CD4-positive, alpha-beta memory T cell (primary cell): ENCODE results near the gene F11R. TPM values are rescaled to one million over a fixed set of nuclear protein-coding genes. Genes with fewer than 3 reads are reported as not detected.
"Not testable (repeated sequence)": the region's sequence is repeated elsewhere in the genome, so short reads cannot be mapped to it uniquely, and the experiment has no call there.

Experiments used
- CTCF ChIA-PET: fragments of 350-600 bp; sonication (Branson Sonifier 250); formaldehyde crosslinking; loops from one replicate; lab custom pipeline; 2021; ENCODE audit warnings: inconsistent platforms; ENCODE audit not compliant: partially characterized antibody; lab: Charles Lee
- POLR2A ChIA-PET: fragments of 350-600 bp; sonication (Branson Sonifier 250); formaldehyde crosslinking; loops from one replicate; lab custom pipeline; 2021; ENCODE audit not compliant: partially characterized antibody; lab: Charles Lee
- DNase-seq, 5 donors: peaks; one replicate each; pipeline versions ENCODE4 v3.0.0 to v3.0.0-alpha.2; 2020 to 2022; ENCODE audit warnings: mixed read lengths in 1 of 5
- H3K27ac ChIP-seq: one replicate; pipeline ENCODE4 v1.7.0; 2013; ENCODE audit warnings: low read depth, low read length
- H3K27me3 ChIP-seq: 2 replicates; pipeline ENCODE4 v1.7.0; 2013; ENCODE audit warnings: mild to moderate bottlenecking, low read length, moderate library complexity; ENCODE audit not compliant: insufficient read depth
- H3K36me3 ChIP-seq: 2 replicates; pipeline ENCODE4 v1.7.0; 2013; ENCODE audit warnings: mild to moderate bottlenecking, low read length, moderate library complexity; ENCODE audit not compliant: insufficient read depth
- H3K4me1 ChIP-seq: 2 replicates; pipeline ENCODE4 v1.7.0; 2013; ENCODE audit warnings: mild to moderate bottlenecking, low read length, moderate library complexity; ENCODE audit not compliant: insufficient read depth
- H3K4me3 ChIP-seq, 2 donors: one replicate each; pipeline ENCODE4 v1.7.0; 2013; ENCODE audit warnings: low read length in 2 of 2, mild to moderate bottlenecking in 1 of 2
- H3K9me3 ChIP-seq, 2 donors: one replicate each; pipeline ENCODE4 v1.7.0; 2013; ENCODE audit warnings: low read length in 2 of 2, control low read depth in 1 of 2; ENCODE audit not compliant: control insufficient read depth in 1 of 2
- H3K27ac Mint-ChIP-seq, 7 donors: one replicate each; pipeline ENCODE4 v1.8.0; 2020 to 2021; ENCODE audit warnings: mixed read lengths in 7 of 7, mild to moderate bottlenecking in 6 of 7, inconsistent platforms in 3 of 7, moderate library complexity in 3 of 7
- H3K27me3 Mint-ChIP-seq, 2 donors: one replicate each; pipeline ENCODE4 v1.8.0; 2020 to 2021; ENCODE audit warnings: mixed read lengths in 2 of 2
- H3K36me3 Mint-ChIP-seq, 2 donors: one replicate each; pipeline ENCODE4 v1.8.0; 2020 to 2021; ENCODE audit warnings: mixed read lengths in 2 of 2, inconsistent platforms in 1 of 2, mild to moderate bottlenecking in 1 of 2
- H3K4me1 Mint-ChIP-seq, 4 donors: one replicate each; pipeline ENCODE4 v1.8.0; 2020 to 2021; ENCODE audit warnings: mixed read lengths in 4 of 4, mild to moderate bottlenecking in 1 of 4
- H3K4me3 Mint-ChIP-seq, 8 donors: one replicate each; pipeline ENCODE4 v1.8.0; 2020 to 2021; ENCODE audit warnings: mixed read lengths in 8 of 8, mild to moderate bottlenecking in 7 of 8, moderate library complexity in 6 of 8, inconsistent platforms in 3 of 8
- H3K9me3 Mint-ChIP-seq, 8 donors: one replicate each; pipeline ENCODE4 v1.8.0; 2020 to 2021; ENCODE audit warnings: mixed read lengths in 8 of 8, mild to moderate bottlenecking in 5 of 8, inconsistent platforms in 3 of 8, moderate library complexity in 1 of 8
- intact Hi-C: fragments of 100-400 bp; cut with micrococcal nuclease; formaldehyde crosslinking; loops from one replicate; pipeline ENCODE4 v1.15.1; 2023
- polyA plus RNA-seq, 2 donors: library from polyadenylated mRNA; unstranded; fragments of 300-500 nt; fragmentation: Illumina TruSeq; gene quantifications; one replicate each; pipeline ENCODE4 v1.2.3, GENCODE V29; 2021
- total RNA-seq, 2 experiments: library from RNA; stranded (reverse); gene quantifications; one replicate each; pipeline ENCODE4 v1.2.3, GENCODE V29; 2021

Gene F11R
- total and polyA plus RNA-seq, 4 experiments from 2014 or later: 15.9 to 33.2 (median 23.2) TPM

DNA sequence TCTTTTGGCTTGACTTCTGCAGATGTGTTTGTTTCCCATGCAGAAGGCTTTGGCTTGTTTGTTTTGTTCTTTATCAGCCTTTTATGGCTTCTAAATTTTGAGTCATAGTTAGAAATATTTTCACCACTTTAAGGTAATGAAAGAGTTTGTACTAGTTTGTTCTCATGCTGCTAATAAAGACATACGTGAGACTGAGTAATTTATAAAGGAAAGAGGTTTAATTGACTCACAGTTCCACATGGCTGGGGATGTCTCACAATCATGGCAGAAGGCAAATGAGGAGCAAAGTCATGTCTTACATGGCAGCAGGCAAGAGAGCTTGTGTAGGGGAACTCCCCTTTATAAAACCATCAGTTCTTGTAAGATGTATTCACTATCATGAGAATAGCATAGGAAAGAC lies 6.0 kb upstream of the F11R start:
- H3K27me3 Mint-ChIP-seq, H3K27me3 ChIP-seq, H3K9me3 Mint-ChIP-seq, H3K36me3 Mint-ChIP-seq, H3K9me3 ChIP-seq, H3K4me3 ChIP-seq, H3K36me3 ChIP-seq, H3K27ac ChIP-seq, H3K4me3 Mint-ChIP-seq, DNase-seq, intact Hi-C loops, H3K4me1 ChIP-seq: not testable (repeated sequence)
- POLR2A ChIA-PET: interaction anchor here (0.6 to 1.3 kb wide), 3 partner anchors 11 to 18 kb away, joined by 4 to 5 read pairs (median 4); partner anchors contain the start of genes TSTD1 and USF1
- Mint-ChIP-seq H3K4me1 (peaks cover 1 to 12% (median 7%) of the 10 kb centered on the region in 4 donors), H3K27ac (peak overlapping the region in 2 of 7 donors; percentile 1 to 20)
- CTCF ChIA-PET: interaction anchor here (1.3 kb wide), 1 partner anchor 50 kb away, joined by 3 read pairs; no protein-coding TSS in a partner anchor

DNA sequence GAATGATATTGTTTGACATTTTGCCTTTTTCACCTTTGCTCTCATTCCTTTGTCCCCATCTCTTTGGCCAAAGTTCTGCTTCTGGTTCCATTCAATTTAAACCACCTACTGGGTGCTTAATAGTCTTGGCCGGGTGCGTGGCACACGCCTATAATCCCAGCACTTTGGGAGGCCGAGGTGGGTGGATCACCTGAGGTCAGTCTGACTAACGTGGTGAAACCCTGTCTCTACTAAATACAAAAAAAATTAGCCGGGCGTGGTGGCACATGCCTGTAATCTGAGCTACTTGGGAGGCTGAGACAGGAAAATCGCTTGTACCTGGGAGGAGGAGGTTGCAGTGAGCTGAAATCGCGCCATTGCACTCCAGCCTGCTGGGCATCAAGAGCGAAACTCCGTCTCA lies 1.5 kb upstream of the F11R start:
- H3K4me3 ChIP-seq, H3K36me3 ChIP-seq, DNase-seq, H3K9me3 ChIP-seq, H3K27me3 Mint-ChIP-seq, intact Hi-C loops, H3K27ac ChIP-seq, H3K27me3 ChIP-seq, CTCF ChIA-PET, H3K9me3 Mint-ChIP-seq, H3K36me3 Mint-ChIP-seq: not testable (repeated sequence)
- peak overlapping the region in 5 of 7 donors; percentile 41 to 92 (median 83) for H3K27ac Mint-ChIP-seq
- H3K4me3 Mint-ChIP-seq: peak overlapping the region in 4 of 8 donors; percentile 5 to 56 (median 41)
- POLR2A ChIA-PET: interaction anchor here (0.7 to 2.8 kb wide), 7 partner anchors 9 to 111 kb away, joined by 4 to 42 read pairs (median 9); partner anchors contain the start of genes ARHGAP30, DEDD, TSTD1 and USF1
- peaks cover 36% of the 10 kb centered on the region for H3K4me1 ChIP-seq
- peaks cover 21 to 47% (median 33%) of the 10 kb centered on the region in 4 donors for H3K4me1 Mint-ChIP-seq

DNA sequence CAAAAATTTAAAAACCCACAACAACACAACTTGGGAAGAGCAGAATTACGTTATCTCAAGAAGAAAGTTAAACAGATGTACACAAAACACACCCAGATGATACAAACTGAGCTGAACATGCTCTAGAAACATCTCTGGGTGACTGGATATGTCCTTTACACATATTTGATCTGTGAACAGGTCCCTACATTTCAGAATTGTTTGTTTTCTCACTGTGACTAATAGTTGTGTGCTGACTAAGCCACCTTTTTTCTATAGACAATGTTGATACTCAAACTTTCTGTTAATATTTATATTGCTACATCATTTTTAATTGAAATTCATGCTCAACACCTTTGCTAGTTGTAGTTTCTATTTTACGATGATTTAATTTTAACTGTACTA lies 1.0 kb upstream of the F11R start:
- peaks cover 0 to 2% (median 0%) of the 10 kb centered on the region in 8 donors for H3K9me3 Mint-ChIP-seq
- H3K27me3 Mint-ChIP-seq: no peaks in the 10 kb centered on the region
- no peak for DNase-seq
- H3K9me3 ChIP-seq: no peaks in the 10 kb centered on the region
- no peaks in the 10 kb centered on the region for H3K27me3 ChIP-seq
- peak overlapping the region; percentile 46 for H3K27ac ChIP-seq
- CTCF ChIA-PET: interaction anchor here (0.8 to 5.0 kb wide), 5 partner anchors 11 to 169 kb away, joined by 4 to 42 read pairs (median 15); partner anchors contain the start of genes KLHDC9 and TSTD1
- intact Hi-C loops: loop anchor here (1.0 kb wide), 1 partner anchor 16 kb away; the partner anchor contains the start of gene TSTD1
- POLR2A ChIA-PET: interaction anchor here (1.1 to 2.8 kb wide), 11 partner anchors 8 to 155 kb away, joined by 3 to 62 read pairs (median 9); partner anchors contain the start of genes ARHGAP30, B4GALT3, DEDD and KLHDC9
- H3K36me3 Mint-ChIP-seq: peaks cover 0 to 2% of the 10 kb centered on the region in 2 donors
- no peaks in the 10 kb centered on the region for H3K36me3 ChIP-seq
- peak overlapping the region in 5 of 7 donors; percentile 86 to 99 (median 95) for H3K27ac Mint-ChIP-seq
- peaks cover 21 to 52% (median 34%) of the 10 kb centered on the region in 4 donors for H3K4me1 Mint-ChIP-seq
- H3K4me3 Mint-ChIP-seq: peak overlapping the region in 6 of 8 donors; percentile 89 to 97 (median 94)
- no peak overlapping the region for H3K4me3 ChIP-seq
- H3K4me1 ChIP-seq: peaks cover 36% of the 10 kb centered on the region

DNA sequence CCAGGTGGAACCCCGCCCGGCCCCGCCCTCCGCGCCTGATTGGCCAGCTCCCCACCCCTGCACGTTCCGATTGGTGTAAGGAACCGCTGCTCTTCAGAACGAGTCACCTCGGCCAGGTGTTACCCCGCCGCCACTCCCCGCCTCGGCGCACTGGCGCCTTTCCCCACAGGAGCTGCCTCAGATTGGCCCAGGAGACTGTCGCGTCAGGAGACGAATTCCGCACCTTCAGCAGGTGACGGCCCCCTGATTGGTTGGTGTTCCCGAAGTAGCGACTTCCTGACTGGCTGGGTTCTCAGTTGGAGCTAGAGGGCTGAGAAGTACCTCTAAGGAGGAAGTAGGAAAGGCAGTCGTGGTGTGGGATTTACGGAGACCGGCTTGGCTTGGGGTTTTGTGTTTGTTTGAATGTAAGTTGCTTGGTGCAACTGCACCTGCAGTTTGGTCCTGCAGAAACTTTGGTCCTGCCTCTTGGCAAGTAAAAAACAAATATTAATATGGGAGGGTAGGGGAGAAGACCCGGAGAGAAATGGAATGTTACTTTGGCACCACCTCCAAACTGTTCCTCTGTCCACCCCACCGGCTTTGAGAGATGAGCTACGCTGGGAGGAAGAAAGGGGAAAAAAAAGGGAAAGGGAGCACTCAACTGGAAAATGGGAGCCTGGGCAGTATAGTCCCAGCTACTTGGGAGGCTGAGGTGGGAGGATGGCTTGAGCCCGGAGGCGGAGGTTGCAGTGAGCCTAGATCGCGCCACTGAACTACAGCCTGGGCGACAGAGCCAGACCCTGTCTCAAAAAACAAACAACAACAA lies 415 bp upstream of the F11R start:
- Histone ChIP-seq H3K27ac (peak overlapping the region; percentile 72), H3K27me3 (no peaks in the 10 kb centered on the region), H3K4me3 (peak overlapping the region; percentile 40 to 72), H3K9me3 (no peaks in the 10 kb centered on the region), H3K36me3 (no peaks in the 10 kb centered on the region), H3K4me1 (peaks cover 36% of the 10 kb centered on the region)
- Mint-ChIP-seq H3K9me3 (peaks cover 0 to 2% (median 0%) of the 10 kb centered on the region in 8 donors), H3K27ac (peak overlapping the region; percentile 86 to 99 (median 96)), H3K36me3 (no peaks in the 10 kb centered on the region), H3K4me3 (peak overlapping the region; percentile 89 to 97 (median 94)), H3K27me3 (no peaks in the 10 kb centered on the region), H3K4me1 (peaks cover 24 to 58% (median 35%) of the 10 kb centered on the region in 4 donors)
- CTCF ChIA-PET: interaction anchor here (0.8 to 5.0 kb wide), 13 partner anchors 10 to 168 kb away, joined by 3 to 42 read pairs (median 5); partner anchors contain the start of genes KLHDC9, TSTD1 and USF1
- POLR2A ChIA-PET: interaction anchor here (0.6 to 2.8 kb wide), 23 partner anchors 10 to 395 kb away, joined by 3 to 62 read pairs (median 4); partner anchors contain the start of genes ARHGAP30, B4GALT3, DEDD and KLHDC9
- intact Hi-C loops: loop anchor here (1.0 kb wide), 1 partner anchor 17 kb away; the partner anchor contains the start of gene TSTD1
- peak; percentile 88 to 98 (median 91) for DNase-seq

DNA sequence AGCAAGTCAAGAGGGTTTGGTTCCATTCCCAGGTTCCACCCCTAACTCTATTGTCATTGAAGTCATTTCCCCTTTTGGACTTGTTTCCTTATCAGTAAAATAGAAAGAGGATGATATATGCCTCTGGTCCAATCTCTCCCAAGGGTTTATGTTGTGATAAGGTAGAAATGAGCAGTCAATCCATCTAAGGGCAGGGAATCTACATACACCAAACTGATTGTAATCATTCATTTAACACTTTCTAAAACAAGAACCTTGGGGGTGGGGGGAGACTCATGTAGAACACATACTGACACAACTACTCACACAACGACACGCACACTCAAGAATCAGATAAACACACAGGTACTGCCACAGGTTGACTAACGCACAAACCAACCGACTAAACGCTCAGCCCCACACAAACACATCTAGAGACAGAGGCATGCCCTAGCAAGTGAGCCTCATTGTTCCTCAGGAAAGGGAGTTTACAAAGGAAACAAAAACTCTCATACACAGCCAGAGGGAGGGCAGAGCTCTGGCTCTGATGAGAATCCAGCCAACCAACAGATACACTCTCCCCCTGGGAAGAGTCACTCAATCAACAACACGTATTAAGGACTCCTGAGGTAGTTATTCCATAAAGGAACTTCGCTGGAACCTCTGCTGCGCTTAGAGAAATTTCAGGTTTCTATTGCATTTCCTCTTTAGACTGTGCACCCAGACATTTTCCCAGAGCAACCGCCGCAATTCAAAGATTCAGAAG lies 1.0 kb downstream of the F11R start:
- no peaks in the 10 kb centered on the region for H3K27me3 Mint-ChIP-seq
- Histone ChIP-seq H3K9me3 (no peaks in the 10 kb centered on the region), H3K4me1 (peaks cover 36% of the 10 kb centered on the region), H3K27ac (peak overlapping the region; percentile 72), H3K27me3 (no peaks in the 10 kb centered on the region), H3K36me3 (no peaks in the 10 kb centered on the region), H3K4me3 (peak overlapping the region; percentile 50 to 72)
- H3K36me3 Mint-ChIP-seq: no peaks in the 10 kb centered on the region
- POLR2A ChIA-PET: interaction anchor here (1.0 to 2.8 kb wide), 16 partner anchors 8 to 313 kb away, joined by 3 to 62 read pairs (median 8); partner anchors contain the start of genes ARHGAP30, DEDD, KLHDC9 and LY9
- H3K4me1 Mint-ChIP-seq: peaks cover 23 to 58% (median 34%) of the 10 kb centered on the region in 4 donors
- H3K27ac Mint-ChIP-seq: peak overlapping the region; percentile 86 to 99 (median 96)
- peak in 1 of 5 donors; percentile 9 for DNase-seq
- H3K9me3 Mint-ChIP-seq: peaks cover 0 to 2% (median 0%) of the 10 kb centered on the region in 8 donors
- intact Hi-C loops: no loop called here
- H3K4me3 Mint-ChIP-seq: peak overlapping the region; percentile 89 to 97 (median 94)
- CTCF ChIA-PET: interaction anchor here (0.9 to 5.0 kb wide), 12 partner anchors 9 to 78 kb away, joined by 3 to 42 read pairs (median 5); partner anchors contain the start of genes ARHGAP30, KLHDC9, TSTD1 and USF1

DNA sequence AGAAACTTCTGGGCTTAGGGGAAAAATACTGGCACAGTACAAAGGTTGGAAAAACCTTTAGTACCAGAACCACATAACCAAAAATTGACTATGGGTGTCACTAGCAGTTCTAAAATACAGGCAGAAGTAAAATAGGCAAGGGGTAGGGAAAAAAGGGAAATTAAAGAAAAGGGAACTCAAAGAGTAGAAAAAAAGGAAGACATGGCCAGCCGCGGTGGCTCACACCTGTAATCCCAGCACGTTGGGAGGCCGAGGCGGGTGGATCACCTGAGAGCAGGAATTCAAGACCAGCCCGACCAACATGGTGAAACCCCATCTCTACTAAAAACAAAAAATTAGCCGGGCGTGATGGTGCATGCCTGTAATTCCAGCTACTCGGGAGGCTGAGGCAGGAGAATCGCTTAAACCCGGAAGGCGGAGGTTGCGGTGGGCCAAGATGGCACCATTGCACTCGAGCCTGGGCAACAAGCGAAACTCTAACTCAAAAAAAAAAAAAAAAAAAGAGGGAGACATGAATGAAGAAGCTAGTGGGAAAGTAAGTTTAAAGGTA lies 1.8 kb downstream of the F11R start:
- H3K36me3 Mint-ChIP-seq, H3K27me3 Mint-ChIP-seq, DNase-seq, H3K4me3 ChIP-seq, H3K36me3 ChIP-seq, H3K9me3 ChIP-seq, intact Hi-C loops, H3K9me3 Mint-ChIP-seq, H3K27me3 ChIP-seq, H3K27ac ChIP-seq: not testable (repeated sequence)
- peaks cover 40% of the 10 kb centered on the region for H3K4me1 ChIP-seq
- POLR2A ChIA-PET: interaction anchor here (1.1 to 2.0 kb wide), 3 partner anchors 27 to 61 kb away, joined by 3 to 12 read pairs (median 5); partner anchors contain the start of genes ARHGAP30 and USF1
- H3K4me1 Mint-ChIP-seq: peaks cover 23 to 60% (median 36%) of the 10 kb centered on the region in 4 donors
- peak overlapping the region in 5 of 8 donors; percentile 69 to 96 (median 90) for H3K4me3 Mint-ChIP-seq
- H3K27ac Mint-ChIP-seq: peak overlapping the region in 6 of 7 donors; percentile 77 to 97 (median 82)
- CTCF ChIA-PET: interaction anchor here (0.7 to 5.0 kb wide), 8 partner anchors 21 to 82 kb away, joined by 3 to 42 read pairs (median 7); partner anchors contain the start of genes ARHGAP30 and TSTD1
